HG03565 (cell line): ENCODE results near the gene HMHB1.

Source experiments
- ATAC-seq: cut with Tn5 transposase; IDR thresholded peaks from one replicate; pipeline ENCODE4 v1.9.1; 2021; ENCODE audit warnings: mild to moderate bottlenecking, moderate library complexity; ENCODE audit not compliant: unreplicated experiment

The HMHB1 gene

GRCh38 chr5:143865426-143866025 lies 53.6 kb downstream of the HMHB1 start:
- no peak for ATAC-seq
